NCI-H1105 treated with DMSO at 0.1 percent for 48 hours (cell line): ENCODE results near the gene CXCR2.
"Not testable (repeated sequence)": the region's sequence is repeated elsewhere in the genome, so short reads cannot be mapped to it uniquely, and the experiment has no call there.

Experiments used
- DNase-seq: peaks from one replicate; lab custom pipeline; 2025; lab: John Stamatoyannopoulos, UW

CXCR2 gene

GRCh38 chr2:218125626-218126080, at the start of gene CXCR2:
TSS of gene CXCR2 (plus strand) at chr2:218126028. CDS start at chr2:218134802, 8,774 bp downstream.
- DNase-seq: no peak

- DNase-seq: no peak
These were observed 48.2 kb upstream of the CXCR2 start for GRCh38 chr2:218077464-218078216.

- DNase-seq: peak; percentile 77
These were observed 45.6 kb upstream of the CXCR2 start for GRCh38 chr2:218079943-218080913.

- DNase-seq: no peak
These were observed 44.8 kb upstream of the CXCR2 start for GRCh38 chr2:218081063-218081462.

- no peak for DNase-seq
These were observed 44.1 kb upstream of the CXCR2 start for GRCh38 chr2:218081695-218082094.

GRCh38 chr2:218082586-218083351, 43.1 kb upstream of the CXCR2 start:
- no peak for DNase-seq

GRCh38 chr2:218083352-218083676, 42.5 kb upstream of the CXCR2 start:
- no peak for DNase-seq

- no peak for DNase-seq
These were observed 39.4 kb upstream of the CXCR2 start for GRCh38 chr2:218086478-218086877.

GRCh38 chr2:218089259-218089658, 36.6 kb upstream of the CXCR2 start:
- DNase-seq: no peak

GRCh38 chr2:218091746-218092145, 34.1 kb upstream of the CXCR2 start:
- no peak for DNase-seq

GRCh38 chr2:218093879-218094278, 31.9 kb upstream of the CXCR2 start:
- no peak for DNase-seq

- DNase-seq: no peak
These were observed 30.0 kb upstream of the CXCR2 start for GRCh38 chr2:218095853-218096252.

- no peak for DNase-seq
These were observed 27.9 kb upstream of the CXCR2 start for GRCh38 chr2:218097975-218098374.

- DNase-seq: not testable (repeated sequence)
These were observed 17.0 kb upstream of the CXCR2 start for GRCh38 chr2:218108834-218109233.

GRCh38 chr2:218121789-218122188, 4.0 kb upstream of the CXCR2 start:
- not testable (repeated sequence) for DNase-seq

- DNase-seq: not testable (repeated sequence)
These were observed 3.5 kb upstream of the CXCR2 start for GRCh38 chr2:218122286-218122685.

- no peak for DNase-seq
These were observed 1.8 kb upstream of the CXCR2 start for GRCh38 chr2:218123986-218124385.

- no peak for DNase-seq
These were observed 733 bp upstream of the CXCR2 start for GRCh38 chr2:218125095-218125494.

GRCh38 chr2:218127929-218128455, 2.2 kb downstream of the CXCR2 start:
- DNase-seq: no peak

GRCh38 chr2:218128781-218129457, 3.1 kb downstream of the CXCR2 start:
- DNase-seq: no peak

GRCh38 chr2:218129458-218130135, 3.8 kb downstream of the CXCR2 start:
- DNase-seq: no peak
